Measurements from ENCODE around the gene IFNL4.

GRCh38 chr19:39262496-39262895 lies 13.8 kb upstream of the IFNL4 start:
- TF ChIP-seq POLR2A (IDR thresholded peaks at IDR 0.05) (no peak), CTCF (IDR thresholded peaks at IDR 0.05) (no peak)
